HG03175 (cell line): Measurements from ENCODE around the gene MMAA.
A peak's percentile ranks its signal among the peaks of the same experiment; 100 is the strongest.
"Not testable (repeated sequence)": the region's sequence is repeated elsewhere in the genome, so short reads cannot be mapped to it uniquely, and the experiment has no call there.

Source experiments
- ATAC-seq: cut with Tn5 transposase; IDR thresholded peaks from one replicate; pipeline ENCODE4 v1.9.1; 2021; ENCODE audit warnings: mild to moderate bottlenecking, moderate library complexity; ENCODE audit not compliant: unreplicated experiment

The MMAA gene

DNA sequence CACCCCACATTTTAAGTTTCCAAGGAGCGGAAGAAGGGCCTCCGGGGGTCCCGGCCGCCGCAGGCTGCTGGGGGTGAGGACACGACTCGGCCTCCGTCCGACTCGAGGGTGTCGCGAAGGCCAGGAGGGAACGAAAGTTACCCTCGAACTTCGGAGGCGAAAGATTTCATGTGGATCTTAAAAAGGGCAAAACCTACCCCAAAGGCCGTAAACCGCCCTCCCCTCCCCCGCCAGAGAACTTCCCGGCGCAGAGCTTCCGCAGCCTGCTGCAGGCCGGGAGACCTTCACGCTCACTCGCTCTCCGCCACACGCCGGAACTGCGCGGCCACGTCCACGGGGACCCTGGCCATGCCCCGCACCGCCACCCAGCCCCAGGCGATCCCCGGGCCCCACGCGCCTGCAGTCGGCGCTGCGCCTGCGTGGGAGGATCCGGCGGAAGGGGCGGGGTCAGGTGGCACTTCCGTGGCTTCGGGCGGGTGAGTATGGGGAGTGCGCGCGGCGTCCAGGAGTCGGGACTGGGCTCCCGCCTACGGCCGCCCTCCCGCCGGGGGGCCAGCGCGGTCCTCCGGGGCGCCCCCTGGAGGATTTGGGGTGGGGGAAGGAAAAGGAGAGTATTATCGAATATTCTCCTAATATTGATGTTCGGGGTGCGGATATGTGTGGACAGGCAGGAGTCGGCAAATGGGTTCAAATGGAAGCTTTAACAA is at the start of gene MMAA:
TSS of gene MMAA (plus strand) at position 454 of the 707 bp plus-strand sequence. CDS start 19,755 bp downstream, outside the sequence.
- ATAC-seq: peak; percentile 81

DNA sequence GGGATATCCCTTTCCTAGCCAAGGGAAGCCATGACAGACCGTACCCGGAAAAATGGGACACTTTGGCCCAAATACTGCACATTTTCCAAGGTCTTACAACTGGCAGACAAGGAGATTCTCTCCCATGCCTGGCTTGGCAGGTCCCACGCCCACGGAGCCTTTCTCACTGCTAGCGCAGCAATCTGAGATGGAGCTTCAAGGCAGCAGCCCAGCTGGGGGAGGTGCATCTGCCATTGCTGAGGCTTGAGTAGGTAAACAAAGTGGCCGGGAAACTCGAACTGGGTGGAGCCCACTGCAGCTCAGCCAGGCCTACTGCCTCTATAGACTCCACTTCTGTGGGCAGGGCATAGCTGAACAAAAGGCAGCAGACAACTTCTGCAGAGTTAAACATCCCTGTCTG is 44.6 kb upstream of the MMAA start:
- ATAC-seq: not testable (repeated sequence)

DNA sequence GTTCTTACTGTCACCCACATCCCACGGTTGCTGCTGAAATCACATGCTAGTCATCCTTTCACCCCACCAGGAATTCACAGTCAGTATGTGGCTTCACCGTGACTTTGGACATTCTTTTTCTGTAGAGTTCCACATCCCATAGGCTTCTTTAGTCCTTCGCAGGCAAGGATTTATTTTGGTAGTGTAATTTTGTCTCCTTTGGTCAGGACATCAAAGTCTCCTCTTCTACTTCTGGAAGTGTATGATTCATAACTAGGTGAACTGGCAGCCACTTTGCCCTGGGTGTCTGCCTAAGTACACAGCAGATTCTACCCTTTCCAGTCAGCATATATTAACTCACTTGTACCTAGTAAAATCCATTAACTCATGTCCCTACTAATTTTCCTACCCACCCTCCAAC is 38.3 kb upstream of the MMAA start:
- no peak for ATAC-seq

DNA sequence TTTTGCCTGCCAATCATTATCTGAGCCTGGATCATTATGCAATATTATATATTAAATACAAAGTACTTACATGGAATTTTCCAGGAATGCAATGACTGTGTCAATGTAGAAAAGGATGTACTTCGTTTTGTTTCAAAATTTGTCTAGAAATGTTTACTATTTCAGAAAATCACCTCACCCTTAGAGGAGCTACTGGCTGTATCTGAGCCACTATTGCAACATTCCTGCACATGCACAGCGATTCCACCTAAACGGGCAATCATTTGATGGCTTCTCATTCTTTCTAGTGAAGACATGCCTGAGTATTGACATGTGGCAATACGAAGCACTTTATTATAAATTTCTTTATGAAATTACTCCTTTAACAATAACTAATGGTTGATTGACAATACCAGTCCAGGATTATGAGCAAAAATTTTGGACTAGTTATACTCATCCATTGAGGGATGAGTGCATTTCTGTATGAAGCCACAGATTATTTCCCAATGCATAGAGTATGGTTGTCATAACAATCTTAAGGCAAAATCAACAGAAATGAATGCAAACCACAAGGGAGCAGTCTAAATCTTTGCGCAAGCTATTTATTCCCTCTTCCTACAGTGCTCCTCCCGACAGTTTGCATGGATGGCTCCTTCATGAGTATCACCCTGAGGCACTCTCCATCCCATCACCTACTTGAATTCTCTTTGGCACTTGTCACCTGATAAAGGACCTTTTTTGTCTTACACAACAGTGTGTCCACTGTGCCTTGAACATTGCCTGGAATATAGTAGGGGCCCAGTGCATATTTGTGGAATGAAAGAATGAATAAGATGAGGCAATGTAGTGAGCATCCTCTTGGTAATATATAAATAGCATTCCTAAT is 35.8 kb upstream of the MMAA start:
- ATAC-seq: no peak

DNA sequence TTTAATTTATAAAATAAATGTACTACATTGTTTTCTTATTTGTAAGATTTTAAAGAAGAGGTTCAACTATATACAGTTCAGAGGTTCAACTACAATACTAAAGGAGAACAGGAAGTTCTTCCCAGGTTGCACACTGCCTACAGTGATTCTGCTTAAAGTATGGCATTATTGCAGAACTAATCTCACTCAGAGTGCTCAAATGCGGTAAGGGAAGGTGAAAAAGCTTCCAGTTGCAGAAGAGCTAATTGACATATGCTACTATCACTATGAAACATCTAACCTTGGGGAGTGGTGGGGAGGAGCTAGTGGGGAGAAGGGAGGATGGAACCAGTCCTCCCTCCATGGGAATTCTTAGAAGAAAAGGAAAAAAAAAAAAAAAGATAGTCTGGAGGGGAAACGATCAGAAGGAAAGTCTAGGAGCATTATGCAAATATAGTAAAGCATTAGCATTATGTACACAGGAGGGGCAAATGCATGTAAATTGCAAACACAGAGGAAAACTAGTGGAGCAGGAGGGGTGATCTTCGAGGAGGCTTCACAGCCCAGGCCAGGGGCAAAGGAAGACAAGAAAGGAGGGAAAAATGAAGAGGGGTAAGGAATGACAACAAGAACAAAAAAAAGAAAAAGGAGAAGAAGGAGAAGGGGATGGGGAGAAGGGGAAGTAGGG is 32.0 kb upstream of the MMAA start:
- no peak for ATAC-seq

DNA sequence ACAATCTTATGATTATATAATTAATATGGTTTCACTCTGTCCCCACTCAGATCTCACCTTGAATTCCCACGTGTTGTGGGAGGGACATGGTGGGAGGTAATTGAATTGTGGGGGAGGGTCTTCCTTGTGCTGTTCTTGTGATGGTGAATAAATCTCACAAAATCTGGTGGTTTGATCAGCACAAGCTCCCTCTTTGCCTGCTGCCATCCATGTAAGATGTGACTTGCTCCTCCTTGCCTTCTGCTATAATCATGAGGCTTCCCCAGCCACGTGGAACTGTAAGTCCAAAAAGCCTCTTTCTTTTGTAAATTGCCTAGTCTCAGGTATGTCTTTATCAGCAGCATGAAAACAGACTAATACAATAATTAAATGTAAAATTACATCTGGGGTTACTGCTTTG is 29.8 kb upstream of the MMAA start:
- not testable (repeated sequence) for ATAC-seq

DNA sequence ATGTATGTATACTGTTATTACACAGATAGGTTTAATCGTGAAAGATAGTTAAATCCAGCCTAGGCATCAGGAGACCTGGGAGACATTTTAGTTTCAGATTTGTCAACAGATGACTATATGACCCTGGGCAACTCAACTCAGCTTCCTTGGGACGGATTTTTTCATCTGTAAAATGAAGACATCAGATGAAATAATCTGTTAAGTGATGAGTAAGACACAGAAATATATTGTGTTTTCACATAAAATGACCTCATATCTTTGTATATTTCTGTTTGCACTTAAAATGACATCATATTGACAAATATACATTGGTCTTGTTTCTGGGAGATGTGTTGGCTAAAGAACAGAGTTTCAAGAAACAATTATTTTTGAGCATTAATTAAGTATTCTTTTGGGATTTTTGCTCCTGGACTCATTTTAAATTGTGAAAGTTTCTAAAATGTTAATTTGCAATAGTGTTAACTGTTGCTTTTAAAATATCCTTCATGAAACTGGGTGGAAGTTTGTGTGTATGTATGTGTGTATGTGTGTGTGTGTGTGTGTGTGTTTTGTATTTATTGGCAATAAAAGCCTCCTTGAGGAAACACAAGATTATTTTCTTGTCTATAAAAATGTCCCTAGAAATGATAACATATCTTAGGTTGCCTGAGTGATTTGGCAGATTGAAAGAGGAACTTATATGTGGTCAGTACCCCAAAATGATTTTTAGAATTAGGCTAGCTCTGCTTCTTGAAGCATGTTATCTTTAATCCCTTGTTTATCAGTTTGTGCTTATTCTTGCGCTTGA is 29.1 kb upstream of the MMAA start:
- ATAC-seq: no peak

DNA sequence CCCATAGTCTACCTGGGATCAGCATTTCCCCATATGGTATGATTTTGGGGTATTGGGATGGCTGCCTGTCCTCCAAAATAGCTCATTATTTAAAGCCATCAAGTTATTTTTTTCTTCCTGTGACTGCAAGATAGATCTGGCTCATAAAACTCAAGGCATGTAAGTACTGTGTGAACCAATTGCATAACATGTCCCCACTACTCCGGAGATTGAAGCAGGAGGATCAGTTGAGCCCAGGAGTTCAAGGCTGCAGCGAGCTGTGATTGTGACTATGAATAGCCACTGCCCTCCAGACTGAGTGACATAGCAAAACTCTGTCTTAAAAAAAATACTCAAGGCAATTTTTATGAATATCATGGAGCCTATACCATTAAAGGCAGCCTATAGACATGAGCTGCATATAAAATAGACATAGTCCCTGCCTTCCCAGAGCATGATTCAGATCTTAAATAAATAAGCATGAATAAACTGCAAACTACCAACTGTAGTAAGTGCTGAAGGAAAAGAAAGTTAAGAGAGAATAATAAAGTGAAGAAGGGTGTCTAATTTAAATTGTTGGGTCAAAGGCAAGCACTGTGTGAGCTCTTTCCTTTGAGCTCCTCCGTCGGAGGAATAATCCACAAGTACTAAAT is 16.9 kb upstream of the MMAA start:
- ATAC-seq: no peak

DNA sequence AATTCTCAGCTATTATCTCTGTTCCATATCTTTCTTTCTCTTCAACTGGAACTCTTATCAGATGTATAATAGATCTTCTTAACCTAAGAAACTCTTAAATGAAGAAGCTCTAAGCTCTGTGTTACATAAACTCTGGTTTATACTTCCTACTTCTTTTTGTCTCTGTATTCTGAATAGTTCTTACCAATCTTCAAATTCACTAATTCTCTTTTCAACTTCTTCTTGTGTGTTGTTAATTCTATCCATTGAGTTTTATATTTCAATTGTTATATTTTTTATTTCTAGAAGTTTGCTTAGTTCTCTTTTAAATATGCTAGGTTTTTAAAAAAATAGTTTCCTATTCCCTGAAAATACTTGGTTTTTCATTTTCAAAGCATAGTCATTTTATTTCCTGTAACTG is 13.2 kb upstream of the MMAA start:
- ATAC-seq: no peak

DNA sequence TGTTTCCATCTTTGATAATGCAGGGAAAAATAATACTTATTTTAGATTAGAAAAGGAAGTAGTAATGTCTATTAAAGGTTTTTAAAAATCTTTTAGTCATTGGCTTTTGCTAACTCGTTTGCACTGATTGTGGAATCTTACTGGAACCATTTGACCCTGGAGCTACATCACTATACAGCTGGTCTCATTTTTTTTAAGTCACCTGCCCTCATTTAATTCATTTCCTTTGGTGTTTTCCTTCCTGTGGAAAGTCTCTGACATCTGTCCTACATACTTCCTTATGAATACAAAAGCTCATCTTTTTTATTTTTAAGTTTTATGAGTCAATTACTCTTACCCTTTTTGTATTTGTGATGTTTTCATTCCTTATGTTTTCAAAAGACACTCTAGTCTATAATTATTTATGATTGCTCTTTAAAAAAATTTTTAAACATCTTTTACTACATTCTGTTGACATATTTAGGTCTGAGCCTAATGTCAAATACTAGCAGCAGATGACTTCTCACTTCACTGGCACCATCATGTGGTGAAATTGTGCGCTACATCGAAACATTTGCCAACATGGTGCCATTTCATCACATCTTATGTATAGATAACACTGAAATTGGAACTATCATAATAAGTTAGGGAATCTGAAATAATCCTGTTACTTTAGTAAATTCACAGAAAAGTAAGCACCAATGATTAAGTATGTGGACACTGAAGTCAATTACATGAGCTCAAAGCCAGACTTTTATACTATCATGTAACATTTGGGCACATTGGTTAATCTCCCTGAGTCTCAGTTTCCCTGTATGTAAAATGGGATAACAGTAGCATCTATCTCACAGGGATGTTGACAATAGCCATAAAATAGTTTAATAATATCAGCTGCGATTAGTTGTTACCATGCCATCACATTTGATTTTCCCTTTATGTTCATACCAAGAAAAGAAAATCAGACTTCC is 9.4 kb upstream of the MMAA start:
- ATAC-seq: peak; percentile 68

DNA sequence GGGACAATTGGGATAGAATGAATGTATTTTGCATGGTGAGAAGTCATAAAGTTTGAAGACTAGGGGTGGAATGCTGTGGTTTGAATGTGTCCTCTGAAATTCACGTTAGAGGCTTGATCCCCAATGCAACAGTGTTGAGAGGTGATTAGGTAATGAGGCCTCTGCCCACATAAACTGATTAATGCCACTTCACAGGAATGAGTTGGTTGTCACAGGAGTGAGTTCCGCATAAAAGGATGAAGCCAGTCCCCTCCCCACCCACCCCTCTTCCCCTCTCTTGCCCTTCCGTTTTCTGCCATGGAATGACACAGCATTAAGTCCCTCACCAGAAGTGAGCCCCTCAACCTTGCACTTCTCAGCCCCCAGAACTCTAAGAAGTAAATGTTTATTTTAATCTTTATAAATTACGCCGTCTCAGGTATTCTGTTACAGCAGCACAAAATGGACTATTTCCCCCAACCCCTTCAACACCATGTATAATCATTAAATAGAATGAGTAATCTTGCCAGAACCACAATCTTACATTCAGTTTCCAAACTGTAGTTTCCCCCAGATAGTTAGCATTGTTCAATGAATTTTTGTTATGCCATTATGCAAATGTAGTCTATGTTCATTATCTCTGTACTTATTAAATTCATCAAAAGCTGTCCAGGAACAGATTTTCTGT is 5.5 kb upstream of the MMAA start:
- ATAC-seq: peak; percentile 78

DNA sequence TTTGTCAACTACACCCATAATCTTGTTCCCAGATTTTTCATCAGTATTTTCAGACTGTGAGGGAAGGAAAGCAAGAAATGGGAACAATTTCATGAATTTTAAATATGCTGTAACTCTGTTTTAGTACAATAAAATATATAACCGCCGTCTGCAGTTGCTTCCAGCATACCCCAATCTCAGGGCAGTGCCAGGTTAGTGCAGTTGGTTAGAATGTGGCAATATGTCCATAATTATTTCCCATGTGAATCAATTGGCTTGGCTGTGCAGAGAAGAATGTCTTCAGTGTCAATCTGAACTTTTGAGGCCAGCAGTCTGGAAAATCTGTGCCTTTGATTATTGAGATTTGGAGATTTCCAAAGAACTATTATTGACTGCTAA is 5.0 kb upstream of the MMAA start:
- no peak for ATAC-seq

DNA sequence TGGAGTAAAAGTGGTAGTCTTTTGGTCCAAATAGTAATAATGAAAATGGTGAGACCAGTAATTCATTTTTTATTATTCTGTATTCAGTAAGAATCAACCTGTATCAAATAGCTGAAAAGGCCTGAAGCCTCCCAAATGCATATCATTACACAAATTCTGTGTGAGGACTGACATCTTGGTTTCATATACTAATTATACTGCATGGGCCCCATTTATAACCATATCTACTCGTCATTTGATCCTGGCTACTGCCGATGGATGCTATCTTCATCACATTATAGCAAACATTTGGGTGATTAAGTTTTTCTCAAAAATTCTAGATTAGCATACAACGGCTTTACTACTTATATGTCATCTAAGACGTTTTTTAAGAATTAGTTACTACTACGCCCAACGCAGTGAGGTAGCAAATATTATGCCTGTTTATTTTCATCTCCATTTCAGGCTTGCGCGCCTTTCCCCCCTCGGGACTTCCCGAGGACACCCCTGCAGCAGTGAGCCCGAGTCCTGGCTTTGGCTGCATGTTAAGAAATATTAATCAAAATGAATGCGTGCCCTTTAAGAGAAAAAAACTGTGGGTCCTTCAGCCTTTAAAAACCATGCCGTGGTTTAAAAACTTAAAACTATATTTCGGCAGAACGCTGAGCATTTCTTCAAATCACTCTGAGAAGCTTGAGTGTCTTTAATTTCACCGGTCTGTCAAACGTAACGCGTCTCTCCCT is 814 bp upstream of the MMAA start:
- no peak for ATAC-seq

DNA sequence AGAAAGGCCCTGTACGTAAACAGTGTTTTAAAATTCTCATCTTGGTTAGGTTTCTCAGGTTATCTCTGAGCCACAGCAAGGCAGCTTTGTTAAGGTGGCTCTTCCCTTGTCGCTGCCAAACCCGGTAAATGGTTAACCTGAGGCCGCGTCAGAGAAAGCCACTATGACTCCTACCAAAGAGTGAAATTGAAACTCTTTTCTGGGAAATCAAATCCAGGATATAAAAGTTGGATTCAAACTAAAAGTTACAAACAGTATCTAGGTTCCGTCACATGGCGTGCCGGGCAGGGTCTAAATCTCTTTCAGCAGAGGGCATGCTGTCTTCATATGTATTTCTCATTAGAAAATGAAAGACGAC is 433 bp downstream of the MMAA start:
- ATAC-seq: peak; percentile 57

DNA sequence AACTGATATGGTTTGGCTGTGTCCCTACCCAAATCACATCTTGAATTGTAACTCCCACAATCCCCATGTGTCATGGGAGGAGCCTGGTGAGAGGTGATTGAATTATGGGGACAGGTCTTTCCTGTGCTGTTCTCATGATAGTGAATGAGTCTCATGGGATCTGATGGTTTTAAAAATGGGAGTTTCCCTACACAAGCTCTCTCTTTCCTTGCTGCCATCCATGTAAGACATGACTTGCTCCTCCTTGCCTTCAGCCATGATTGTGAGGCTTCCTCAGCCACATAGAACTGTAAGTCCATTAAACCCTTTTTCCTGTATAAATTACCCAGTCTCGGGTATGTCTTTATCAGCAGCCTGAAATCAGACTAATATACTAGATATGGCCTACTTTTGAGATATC is 2.9 kb downstream of the MMAA start:
- ATAC-seq: not testable (repeated sequence)

DNA sequence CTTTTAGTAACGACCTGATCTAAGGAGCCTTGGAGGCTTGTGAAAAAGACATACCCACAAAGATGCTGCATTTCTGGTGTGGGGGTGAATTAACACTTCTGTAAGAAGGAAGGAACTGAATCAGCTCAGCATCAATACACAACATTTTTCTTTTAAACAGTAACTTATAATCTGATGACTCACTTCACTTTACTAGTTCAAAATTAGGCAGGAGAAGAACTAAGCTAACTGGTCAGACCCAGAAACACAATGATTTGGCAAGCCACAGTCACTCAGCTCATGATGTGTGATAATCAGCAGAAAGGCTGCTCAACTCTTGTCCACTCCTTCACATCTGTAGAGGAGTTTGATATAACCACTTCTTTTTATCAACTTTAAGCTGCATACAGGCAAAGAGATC is 4.6 kb downstream of the MMAA start:
- ATAC-seq: peak; percentile 54

DNA sequence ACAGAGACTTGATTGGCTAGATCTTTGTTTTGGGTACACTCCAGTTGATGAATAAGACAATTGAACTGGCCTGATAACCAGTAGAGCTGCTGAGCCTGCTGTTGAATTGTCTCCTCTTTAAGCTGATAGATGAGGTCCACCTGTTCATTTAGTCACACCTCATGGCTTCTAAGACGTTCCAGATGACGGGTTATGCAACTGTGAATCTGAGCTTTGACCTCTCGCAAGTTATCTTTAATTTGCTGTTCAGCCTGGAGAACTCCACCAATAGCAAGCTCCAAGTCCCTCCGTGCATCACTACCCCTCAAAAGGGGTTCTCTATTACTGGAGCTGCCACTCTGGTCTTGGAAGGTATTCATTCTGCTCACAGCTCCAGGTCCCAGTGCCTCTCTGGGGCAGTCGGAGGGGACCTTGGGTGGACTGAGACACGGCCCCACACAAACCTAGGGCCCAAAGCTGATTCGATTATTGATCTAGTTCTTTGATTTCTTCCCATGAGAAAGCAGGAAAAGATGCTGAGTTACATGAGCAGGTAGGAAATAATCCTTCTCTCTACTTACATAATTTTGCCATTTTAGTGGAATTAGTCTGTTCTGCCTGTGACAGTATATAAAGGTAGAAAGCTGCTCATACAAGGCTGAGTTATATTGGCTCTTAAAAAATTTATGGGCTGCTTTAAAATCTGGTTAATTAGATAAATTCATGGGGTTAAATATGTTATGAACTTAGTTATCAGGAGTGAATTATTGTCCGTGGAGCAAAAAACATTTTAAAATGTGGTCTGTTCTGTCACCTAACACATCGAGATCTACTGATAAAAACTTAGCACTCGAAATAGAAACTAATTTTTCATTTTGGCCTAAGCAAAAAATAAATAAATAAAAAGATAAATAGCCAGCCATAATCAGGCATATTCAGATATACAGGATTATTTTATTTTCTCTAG is 6.8 kb downstream of the MMAA start:
- peak; percentile 36 for ATAC-seq
